T-helper 2 cell treated with Interferon-gamma antibody and Interleukin-4, amounts not matched to agents 100 ng/mL and 5 ng/mL, for 36 hours (primary cell): ENCODE results near the gene ADAM12. TPM values are rescaled to one million over a fixed set of nuclear protein-coding genes. Genes with fewer than 3 reads are reported as not detected.
"Not testable (repeated sequence)": the region's sequence is repeated elsewhere in the genome, so short reads cannot be mapped to it uniquely, and the experiment has no call there.

Experiments used
- intact Hi-C: fragments of 100-400 bp; cut with micrococcal nuclease; formaldehyde crosslinking; loops from one replicate; pipeline ENCODE4 v1.15.1; 2023
- total RNA-seq: library from RNA; stranded (reverse); gene quantifications from 2 replicates; pipeline ENCODE4 v1.2.3, GENCODE V29; 2022

The ADAM12 gene
- total RNA-seq, 1 donor from 2014 or later = 0.14 TPM

GRCh38 chr10:126063353-126063791 lies 324.9 kb downstream of the ADAM12 start:
- intact Hi-C loops = no loop called here

DNA sequence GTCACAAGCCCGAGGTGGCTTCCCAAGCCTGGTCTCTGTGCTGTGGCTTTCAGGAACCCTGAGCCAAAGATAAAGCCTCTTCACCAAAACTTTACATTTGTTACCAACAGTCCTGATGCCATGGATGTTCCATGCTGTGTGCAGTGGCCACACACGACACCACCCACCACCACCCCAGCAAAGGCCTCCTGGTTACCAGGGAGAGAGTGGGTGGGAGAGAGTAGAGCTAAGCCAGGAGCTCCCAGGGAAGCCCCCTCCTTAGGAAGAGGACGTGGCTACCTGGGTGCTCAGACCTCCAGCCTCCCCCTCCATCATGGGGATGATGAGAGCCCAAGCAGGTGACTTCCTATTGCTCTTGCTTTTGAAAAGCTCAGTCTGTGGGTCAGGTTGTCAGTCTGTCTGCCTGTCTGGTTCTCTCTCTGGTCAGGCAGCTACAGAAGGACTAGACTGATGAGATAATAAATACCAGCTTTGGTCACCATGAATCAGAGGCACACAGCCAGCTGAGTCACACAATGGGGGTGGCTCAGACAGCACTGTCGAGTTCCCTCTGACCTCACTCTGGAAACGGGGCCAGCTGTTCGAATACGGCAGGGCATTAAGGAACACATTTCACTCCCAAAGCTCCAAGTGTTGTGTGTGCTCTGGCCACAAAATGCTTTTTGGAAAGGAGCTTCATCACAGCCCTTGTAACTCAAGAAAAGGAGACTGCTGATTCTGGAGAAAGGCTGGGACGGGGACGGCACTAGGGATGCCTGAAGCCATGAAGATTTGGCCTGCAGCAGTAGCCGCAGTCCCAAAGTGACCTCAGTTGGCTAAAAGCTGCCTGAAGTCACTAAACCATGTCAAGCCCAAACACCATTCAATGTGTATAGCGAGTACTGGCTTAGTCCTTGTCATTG lies 325.9 kb downstream of the ADAM12 start:
- intact Hi-C loops = no loop called here

- intact Hi-C loops = no loop called here
Observed at GRCh38 chr10:126061526-126061925, 326.8 kb downstream of the ADAM12 start.

DNA sequence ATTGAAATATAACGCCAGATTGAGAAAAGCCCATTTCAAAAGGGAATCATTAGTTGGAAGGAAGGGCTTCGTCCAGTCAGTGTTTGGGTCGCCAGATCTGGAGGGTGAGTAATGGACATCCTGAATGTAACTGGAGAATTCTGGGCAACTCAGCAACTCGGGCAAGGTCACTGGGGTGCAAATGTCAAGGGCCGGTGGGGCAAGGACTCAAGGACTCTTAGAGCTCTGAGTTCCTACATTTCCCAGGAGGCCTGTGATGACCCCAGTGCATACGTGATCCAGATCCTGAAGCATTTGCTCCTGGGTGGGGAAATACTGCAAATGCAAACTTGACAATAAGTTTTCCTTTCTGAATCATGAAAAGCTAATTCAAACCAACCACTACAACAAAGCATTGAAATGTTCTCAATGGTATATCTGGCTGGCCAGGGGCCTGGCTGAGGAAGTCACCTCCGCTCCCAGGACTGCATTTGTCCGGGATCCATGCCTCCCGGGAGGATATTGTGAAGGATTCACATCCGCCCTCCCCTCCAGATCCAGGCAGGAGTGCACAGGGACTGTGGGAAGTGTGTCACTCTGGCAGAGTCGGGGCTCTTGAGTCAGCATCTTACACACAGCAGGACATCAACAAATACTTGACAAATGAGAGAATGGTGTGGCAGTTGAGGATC lies 327.9 kb downstream of the ADAM12 start:
- intact Hi-C loops = no loop called here

DNA sequence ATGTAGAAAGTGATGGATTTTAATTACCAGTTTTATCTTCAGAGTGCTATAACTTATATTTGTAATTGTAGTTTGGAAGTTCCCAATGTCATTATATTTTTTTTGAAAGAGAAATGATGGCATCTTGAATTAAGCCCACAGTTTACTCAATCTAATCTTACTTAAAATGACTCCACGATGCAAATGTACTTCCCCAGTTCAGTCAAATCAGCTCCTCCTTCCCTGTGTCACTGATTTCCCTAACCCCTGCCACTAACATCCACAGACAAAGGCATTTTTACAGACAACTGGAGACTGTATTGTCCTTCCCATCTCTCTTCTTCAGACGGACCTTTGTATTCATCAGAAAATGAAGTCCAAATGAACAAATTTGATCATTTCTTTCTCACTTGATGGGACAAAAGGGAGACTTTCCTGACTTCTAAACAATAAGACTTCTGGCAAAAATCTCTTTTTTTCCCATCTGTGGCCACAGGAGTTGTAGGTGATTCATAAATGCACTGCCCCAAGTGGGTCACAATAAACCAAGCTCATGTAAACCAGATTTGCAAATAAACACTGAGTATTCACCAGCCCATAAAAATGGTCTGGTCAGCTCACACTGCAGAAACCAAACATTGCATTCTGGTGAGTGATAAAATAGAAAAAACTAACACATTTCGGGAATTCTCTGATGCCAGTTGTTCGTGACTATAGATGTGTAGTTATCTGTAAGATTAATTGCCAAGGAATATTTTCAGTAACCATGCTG lies 329.0 kb downstream of the ADAM12 start:
- intact Hi-C loops = no loop called here

- intact Hi-C loops = no loop called here
Observed at GRCh38 chr10:126058507-126058906, 329.8 kb downstream of the ADAM12 start.

- intact Hi-C loops = no loop called here
Observed at GRCh38 chr10:126058104-126058503, 330.2 kb downstream of the ADAM12 start.

DNA sequence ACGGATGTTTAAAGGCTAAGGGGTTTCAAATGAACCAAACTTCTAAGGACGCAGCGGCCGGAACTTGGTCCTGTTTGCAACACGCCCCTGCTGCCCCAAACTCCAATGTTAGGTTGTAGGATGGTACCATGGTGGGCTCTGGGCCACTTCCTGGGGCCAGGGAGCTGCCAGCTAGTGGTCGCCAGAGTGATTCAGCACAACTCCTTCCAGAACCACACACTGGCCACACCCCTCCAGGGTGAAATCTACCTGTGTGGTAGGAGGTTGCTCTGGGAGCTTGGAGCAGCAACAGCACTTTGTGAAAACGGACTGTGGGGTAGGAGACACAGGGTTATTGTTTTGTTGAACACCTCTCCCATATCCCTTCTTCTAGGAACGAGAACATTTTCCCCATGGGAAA lies 330.8 kb downstream of the ADAM12 start:
- intact Hi-C loops = no loop called here

- intact Hi-C loops = no loop called here
Observed at GRCh38 chr10:126054191-126054590, 334.1 kb downstream of the ADAM12 start.

GRCh38 chr10:126052171-126052570 lies 336.1 kb downstream of the ADAM12 start:
- intact Hi-C loops = no loop called here

DNA sequence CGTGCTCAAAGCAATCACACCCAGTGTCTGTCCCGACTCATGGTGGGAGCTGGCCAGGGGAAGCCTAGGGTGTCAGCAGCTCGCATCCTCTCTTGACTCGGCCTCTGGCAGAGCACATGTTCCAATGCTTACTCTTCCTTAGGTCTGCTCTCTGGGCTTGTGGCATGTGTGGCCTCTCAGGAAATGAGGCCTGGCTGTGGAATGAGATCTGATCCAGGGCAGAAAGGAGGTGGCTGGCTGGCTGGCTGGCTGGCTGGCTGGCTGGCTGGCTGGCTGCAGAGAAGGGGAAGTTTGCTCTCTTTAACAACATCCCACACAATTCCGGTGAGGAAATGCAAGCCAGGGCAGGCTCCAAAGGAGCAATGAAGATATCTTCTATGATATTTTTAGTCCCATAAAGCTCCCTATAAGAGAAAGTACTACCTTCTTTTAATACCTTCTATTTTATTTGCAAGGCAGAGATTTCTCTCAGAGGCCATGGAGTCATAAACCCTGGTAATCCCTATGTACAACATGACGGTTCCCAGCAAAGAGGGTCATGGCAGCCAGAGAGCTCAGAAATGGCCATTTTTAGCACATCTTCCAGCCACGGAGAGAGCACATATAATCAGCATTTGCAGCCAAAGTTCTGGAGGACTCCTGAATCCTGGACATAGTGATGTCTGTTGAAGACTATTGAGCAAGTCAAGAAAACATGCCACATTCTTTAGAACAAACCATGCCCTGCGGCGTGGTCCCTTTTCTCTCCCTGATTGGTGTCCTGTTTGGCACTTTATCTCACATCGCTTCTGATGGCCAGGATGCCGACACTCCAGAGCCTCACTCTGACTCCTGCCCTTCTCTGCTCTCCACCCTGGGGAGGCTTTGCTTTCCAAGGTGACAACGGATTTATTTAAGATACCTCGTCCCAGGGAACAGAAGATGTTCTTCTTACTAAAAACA lies 338.2 kb downstream of the ADAM12 start:
- intact Hi-C loops = no loop called here

DNA sequence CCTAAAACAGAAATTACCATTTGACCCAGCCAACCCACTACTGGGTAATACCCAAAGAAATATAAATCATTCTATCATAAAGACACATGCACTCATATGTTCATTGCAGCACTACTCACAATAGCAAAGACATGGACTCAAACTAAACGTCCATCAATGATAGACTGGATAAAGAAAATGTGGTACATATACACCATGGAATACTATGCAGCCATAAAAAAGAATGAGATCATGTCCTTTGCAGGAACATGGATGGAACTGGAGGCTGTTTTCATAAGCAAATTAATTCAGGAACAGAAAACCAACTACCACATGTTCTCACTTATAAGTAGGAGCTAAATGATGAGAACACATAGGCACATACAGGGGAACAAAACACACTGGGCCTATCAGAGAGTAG lies 340.5 kb downstream of the ADAM12 start:
- intact Hi-C loops = not testable (repeated sequence)

DNA sequence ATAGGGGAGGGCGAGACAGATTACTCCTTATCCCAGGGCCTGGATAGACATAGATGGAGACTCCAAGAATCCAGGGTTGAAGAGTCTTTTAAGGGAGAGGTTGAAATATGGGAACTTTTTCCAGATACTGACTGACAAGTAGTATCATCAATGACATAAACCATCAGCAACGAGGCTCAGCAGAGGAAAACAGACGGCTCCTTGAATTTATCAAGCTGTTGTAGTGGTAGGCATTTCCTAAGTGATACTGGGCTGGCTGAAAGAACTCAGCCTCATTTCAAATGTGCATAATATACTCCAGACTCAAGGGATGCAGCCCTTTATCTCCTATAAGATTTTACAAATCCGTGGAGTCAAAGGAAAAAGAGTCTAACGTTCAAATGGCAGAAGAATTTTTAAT lies 341.4 kb downstream of the ADAM12 start:
- intact Hi-C loops = no loop called here

DNA sequence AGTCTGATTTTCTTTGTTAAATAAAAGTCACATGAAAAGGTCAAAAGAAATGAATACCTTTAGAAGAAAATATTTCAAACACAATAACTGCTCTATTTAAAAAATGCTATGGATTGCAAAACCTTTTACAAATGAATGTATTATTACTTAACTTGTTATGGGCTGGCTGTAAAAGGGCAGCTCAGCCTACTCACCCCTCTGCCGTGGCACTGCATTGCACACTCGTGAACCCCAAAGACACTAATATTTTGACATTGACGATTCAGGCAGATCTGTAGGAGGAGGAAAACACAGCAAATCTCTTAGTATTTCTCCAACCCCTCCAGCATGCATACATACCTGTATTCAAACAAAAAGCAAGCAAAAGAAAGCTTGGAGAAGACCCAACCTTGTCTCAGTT lies 342.4 kb downstream of the ADAM12 start:
- intact Hi-C loops = no loop called here

DNA sequence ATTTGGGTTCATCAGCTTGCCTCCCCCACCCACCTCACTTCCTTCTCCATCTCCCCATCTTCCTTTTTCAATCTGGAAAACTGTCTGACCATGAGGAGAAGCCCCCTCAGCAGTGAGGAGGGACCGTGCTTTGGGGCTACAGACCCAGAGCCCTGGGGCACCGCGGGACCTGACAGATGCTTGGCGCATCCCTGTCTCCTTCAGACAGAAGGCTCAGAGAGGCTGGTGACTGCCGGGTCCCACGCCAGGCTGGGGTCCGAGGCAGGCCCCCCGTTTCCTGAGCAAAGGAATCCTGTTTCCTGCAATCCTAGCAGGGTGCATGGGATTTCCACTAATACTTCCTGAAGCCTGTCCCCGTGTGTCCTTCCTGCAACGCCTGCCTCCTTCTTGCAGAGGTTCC lies 344.9 kb downstream of the ADAM12 start:
- intact Hi-C loops = no loop called here

GRCh38 chr10:126042906-126043305 lies 345.4 kb downstream of the ADAM12 start:
- intact Hi-C loops = no loop called here

DNA sequence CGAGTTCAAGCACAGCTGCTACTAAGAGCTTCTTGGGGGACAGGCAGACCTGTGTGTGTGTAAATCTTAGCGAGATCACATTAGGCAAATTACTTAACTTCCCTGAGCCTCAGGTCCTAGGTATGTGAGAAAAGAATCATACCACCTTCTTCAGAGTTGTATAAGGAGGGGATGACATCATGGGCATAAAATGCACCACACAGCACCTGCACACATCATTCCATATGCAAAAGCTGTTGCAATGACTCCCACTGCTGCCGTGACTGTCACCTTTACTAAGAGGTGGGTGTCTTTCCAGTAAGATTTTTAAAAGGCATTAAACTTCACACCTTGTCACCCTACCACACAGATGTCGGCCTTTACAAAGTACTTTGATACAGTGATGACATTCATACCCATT lies 345.9 kb downstream of the ADAM12 start:
- intact Hi-C loops = no loop called here

DNA sequence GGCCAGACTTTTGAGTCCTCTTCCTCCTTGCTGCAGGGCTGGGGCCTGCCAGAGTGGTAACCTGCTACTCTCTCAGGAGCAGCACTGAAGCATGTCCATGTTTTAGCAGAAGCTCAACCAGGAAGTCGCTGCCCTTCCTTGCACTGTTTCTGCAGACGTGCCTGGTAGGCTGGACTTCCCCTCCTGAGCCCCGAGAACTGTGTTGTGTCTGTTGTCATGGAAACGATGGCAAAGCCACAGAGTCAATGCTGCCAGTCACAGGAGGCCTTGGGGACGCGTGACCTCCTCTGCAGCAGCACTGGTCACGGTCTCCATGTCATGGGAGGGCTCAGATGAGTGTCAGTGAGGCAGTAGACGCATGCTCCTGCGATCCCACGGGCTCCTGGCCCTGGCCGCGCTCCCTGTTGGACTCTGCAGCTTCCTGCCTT lies 346.5 kb downstream of the ADAM12 start:
- intact Hi-C loops = no loop called here

DNA sequence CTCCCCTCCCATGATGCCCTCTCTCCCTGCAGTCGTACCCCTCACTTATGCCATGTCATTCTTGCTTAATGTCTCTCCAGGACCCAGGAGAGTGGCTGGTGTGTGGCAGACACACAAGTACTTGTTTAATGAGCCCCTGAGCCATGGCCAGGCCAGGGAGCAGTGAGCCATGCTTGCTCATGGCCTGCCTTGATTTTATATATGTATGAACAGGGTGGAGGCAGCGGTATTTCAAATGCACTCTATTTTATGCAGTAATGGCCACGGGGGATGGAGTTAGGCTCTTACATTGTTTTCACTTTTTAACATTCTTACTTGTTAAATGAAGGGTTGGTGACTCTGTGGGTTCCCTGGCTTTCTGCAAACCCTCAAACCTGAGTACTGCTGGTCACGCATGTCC lies 347.2 kb downstream of the ADAM12 start:
- intact Hi-C loops = no loop called here

GRCh38 chr10:126037946-126038345 lies 350.3 kb downstream of the ADAM12 start:
- intact Hi-C loops = no loop called here

DNA sequence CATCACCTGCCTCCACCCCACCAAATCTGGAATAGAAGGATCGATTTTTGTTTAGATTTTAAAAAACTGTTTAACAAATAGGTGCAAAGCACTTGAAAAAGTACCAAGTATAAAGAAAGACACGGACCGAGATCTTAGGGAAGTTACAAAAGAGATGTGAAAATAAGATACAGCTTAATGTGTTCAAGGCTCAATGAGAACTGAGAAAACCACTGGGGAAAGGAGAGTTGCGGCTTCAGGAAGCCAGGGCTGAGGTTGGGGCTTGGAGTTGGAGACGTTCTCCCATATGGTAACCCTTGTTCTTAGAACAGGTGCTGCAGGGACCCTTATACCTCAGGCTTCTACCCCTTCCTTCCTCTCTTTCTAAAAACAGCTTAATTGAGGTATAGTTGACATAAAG lies 351.8 kb downstream of the ADAM12 start:
- intact Hi-C loops = no loop called here
